ENCODE data around the gene SIVA1. TPM values are rescaled to one million over a fixed set of nuclear protein-coding genes. Genes with fewer than 3 reads are reported as not detected.

SIVA1 gene
- total and polyA plus RNA-seq, 2 of the 8 experiments (the other 6 are each of a cell fraction or from before 2014, with no cell fraction given) = 123 to 589 TPM

DNA sequence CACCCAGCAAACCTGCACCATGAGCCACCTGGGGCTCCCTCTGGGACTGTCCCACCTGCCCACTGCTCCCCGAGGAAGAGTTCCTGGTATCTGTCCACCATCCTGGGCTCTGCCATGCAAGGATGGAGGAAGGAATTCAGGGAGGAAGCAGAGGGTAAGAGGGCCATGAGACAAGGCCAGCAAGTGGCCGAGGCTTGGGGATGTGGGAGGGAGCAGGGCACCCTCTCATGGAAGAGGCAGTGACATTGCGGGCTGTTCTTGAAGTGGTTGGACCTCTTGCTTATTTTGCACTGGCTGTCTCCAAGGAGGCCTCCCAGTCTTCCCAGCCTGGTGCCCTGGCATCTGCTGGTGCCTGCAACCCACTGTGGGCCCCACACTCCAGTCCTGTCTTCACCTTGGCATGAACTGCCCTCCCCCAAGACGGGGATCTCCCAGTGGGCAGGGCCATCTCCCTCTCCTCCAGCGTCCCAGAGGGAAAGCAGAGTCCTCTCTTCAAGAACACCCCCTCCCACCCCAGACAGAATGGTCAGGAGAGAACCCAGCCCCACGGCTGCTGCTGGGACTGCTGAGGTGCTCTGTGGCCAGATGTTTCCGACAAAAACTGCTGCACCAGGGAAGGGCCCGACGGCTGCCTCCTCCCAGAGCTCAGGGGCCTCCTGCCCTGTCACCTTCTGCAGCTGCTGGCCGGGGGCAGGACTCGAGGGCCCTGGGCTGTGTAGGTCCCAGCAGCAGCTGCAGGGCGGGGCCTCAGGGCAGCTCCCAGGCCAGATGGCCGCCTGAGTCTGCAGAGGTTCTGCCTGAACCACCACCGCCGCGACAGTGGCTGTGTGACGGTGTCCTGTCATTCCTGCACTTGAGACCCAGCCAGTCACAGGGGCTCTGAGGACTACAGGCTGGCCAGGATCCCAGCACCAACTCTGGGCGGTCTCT is 44.4 kb downstream of the SIVA1 start (continued):
- TF ChIP-seq CBX5 (IDR thresholded peaks at IDR 0.05; ENCODE audit: low read depth, low read length) = no peak
- TF ChIP-seq ZNF274 (IDR thresholded peaks at IDR 0.05; ENCODE audit: borderline replicate concordance, extremely low read depth, low read length) = no peak
